ENCODE results near the gene CD151. TPM values are rescaled to one million over a fixed set of nuclear protein-coding genes. Genes with fewer than 3 reads are reported as not detected.

CD151 gene
- total and polyA plus RNA-seq, 7 donors = 84.4 to 436 (median 248) TPM

GRCh38 chr11:837990-838307 lies 5.2 kb downstream of the CD151 start:
- H3K4me1 ChIP-seq = peaks cover 0 to 78% (median 54%) of the 10 kb centered on the region in 4 donors
- peaks cover 18 to 52% (median 39%) of the 10 kb centered on the region in 4 donors for H3K36me3 ChIP-seq

GRCh38 chr11:838441-839279 lies 5.9 kb downstream of the CD151 start:
- peaks cover 0 to 81% (median 56%) of the 10 kb centered on the region in 4 donors for H3K4me1 ChIP-seq

More at GRCh38 chr11:837990-838307, 5.2 kb downstream of the CD151 start:
- no peaks in the 10 kb centered on the region for H3K27me3 ChIP-seq
- no peak overlapping the region for H3K4me3 ChIP-seq
- no peaks in the 10 kb centered on the region for H3K9me3 ChIP-seq
- intact Hi-C loops (cut with DNase I) = no loop called here
- no peak for DNase-seq
- 67 to 77% methylated on average over 8 of the region's 8 CpGs for WGBS, 2 donors
- peak overlapping the region in 3 of 4 donors; percentile 9 to 26 (median 22) for H3K27ac ChIP-seq
- TF ChIP-seq EP300 (IDR thresholded peaks at IDR 0.05) = no peak
- TF ChIP-seq CTCF (IDR thresholded peaks at IDR 0.05) = no peak
- no peak for TF ChIP-seq POLR2AphosphoS5 (IDR thresholded peaks at IDR 0.05)
- TF ChIP-seq POLR2A (IDR thresholded peaks at IDR 0.05) = no peak

GRCh38 chr11:839280-839623 lies 6.5 kb downstream of the CD151 start:
- intact Hi-C loops (cut with DNase I) = no loop called here
- Histone ChIP-seq H3K4me3 (no peak overlapping the region), H3K9me3 (no peaks in the 10 kb centered on the region), H3K27me3 (no peaks in the 10 kb centered on the region), H3K36me3 (peaks cover 18 to 52% (median 39%) of the 10 kb centered on the region in 4 donors), H3K4me1 (peaks cover 0 to 81% (median 56%) of the 10 kb centered on the region in 4 donors), H3K27ac (peak overlapping the region in 2 of 4 donors; percentile 22 to 26)
- no peak for TF ChIP-seq EP300 (IDR thresholded peaks at IDR 0.05)
- no peak for TF ChIP-seq POLR2AphosphoS5 (IDR thresholded peaks at IDR 0.05)
- TF ChIP-seq CTCF (IDR thresholded peaks at IDR 0.05) = no peak
- no peak for TF ChIP-seq POLR2A (IDR thresholded peaks at IDR 0.05)
- DNase-seq = no peak
- WGBS, 2 donors = 90 to 92% methylated on average over 5 of the region's 5 CpGs

More at GRCh38 chr11:838441-839279, 5.9 kb downstream of the CD151 start:
- Histone ChIP-seq H3K36me3 (peaks cover 18 to 52% (median 39%) of the 10 kb centered on the region in 4 donors), H3K27me3 (no peaks in the 10 kb centered on the region), H3K4me3 (no peak overlapping the region), H3K9me3 (no peaks in the 10 kb centered on the region), H3K27ac (peak overlapping the region in 3 of 4 donors; percentile 22 to 28 (median 26))
- TF ChIP-seq CTCF (IDR thresholded peaks at IDR 0.05) (no peak), POLR2A (IDR thresholded peaks at IDR 0.05) (no peak), POLR2AphosphoS5 (IDR thresholded peaks at IDR 0.05) (no peak), EP300 (IDR thresholded peaks at IDR 0.05) (no peak)
- WGBS, 2 donors = 22 to 57% methylated on average over 17 of the region's 17 CpGs
- intact Hi-C loops (cut with DNase I) = no loop called here
- DNase-seq = no peak

GRCh38 chr11:839875-840617 lies 7.3 kb downstream of the CD151 start:
- peaks cover 0 to 81% (median 56%) of the 10 kb centered on the region in 4 donors for H3K4me1 ChIP-seq
- peak overlapping the region in 3 of 4 donors; percentile 26 to 92 (median 90) for H3K27ac ChIP-seq
- intact Hi-C loops (cut with DNase I) = no loop called here
- H3K9me3 ChIP-seq = no peaks in the 10 kb centered on the region
- DNase-seq = no peak
- H3K27me3 ChIP-seq = no peaks in the 10 kb centered on the region
- peaks cover 18 to 52% (median 39%) of the 10 kb centered on the region in 4 donors for H3K36me3 ChIP-seq
- TF ChIP-seq POLR2AphosphoS5 (IDR thresholded peaks at IDR 0.05) (no peak), POLR2A (IDR thresholded peaks at IDR 0.05) (no peak), CTCF (IDR thresholded peaks at IDR 0.05) (no peak), EP300 (IDR thresholded peaks at IDR 0.05) (no peak)
- 82 to 85% methylated on average over 25 of the region's 25 CpGs for WGBS, 2 donors
- no peak overlapping the region for H3K4me3 ChIP-seq

All from sigmoid colon (tissue), 7 donors.